ENCODE data around the gene JHY.

Gene JHY

GRCh38 chr11:122902951-122903350, 20.4 kb downstream of the JHY start:
- no peak overlapping the region for H4K91ac ChIP-seq (ENCODE audit: low read length)
- no peak overlapping the region for H2BK15ac ChIP-seq (ENCODE audit: low read depth, poor library complexity, severe bottlenecking)
- DNase-seq = no peak
- no peak overlapping the region for H2BK12ac ChIP-seq (ENCODE audit: low read length in 2 of 2)
- H4K8ac ChIP-seq (ENCODE audit: low read length) = no peak overlapping the region
- H3K4ac ChIP-seq (ENCODE audit: low read depth in 1 of 2, low read length in 2 of 2) = no peak overlapping the region
- H2BK5ac ChIP-seq (ENCODE audit: low read depth, low read length, poor library complexity, severe bottlenecking) = no peak overlapping the region
- H3K18ac ChIP-seq (ENCODE audit: low read depth in 1 of 2, low read length in 2 of 2) = no peak overlapping the region
- no peak overlapping the region for H3K27ac ChIP-seq (ENCODE audit: low read length, poor library complexity, severe bottlenecking)
- H3K79me1 ChIP-seq (replicated peaks; ENCODE audit: low read length, poor library complexity, severe bottlenecking) = no peaks in the 10 kb centered on the region
- H2BK120ac ChIP-seq (ENCODE audit: low read depth, low read length) = no peak overlapping the region
- H3K36me3 ChIP-seq (ENCODE audit: control insufficient read depth in 1 of 2, insufficient read depth in 2 of 2, low read depth in 1 of 2, low read length in 2 of 2) = peaks cover 4 to 5% of the 10 kb centered on the region in 2 experiments
- H3K9me3 ChIP-seq (ENCODE audit: control insufficient read depth, low read length) = no peaks in the 10 kb centered on the region
- H3K4me1 ChIP-seq (ENCODE audit: control insufficient read depth, insufficient read depth, low read depth, low read length) = no peaks in the 10 kb centered on the region
- no peak overlapping the region for H3K4me2 ChIP-seq (ENCODE audit: low read length, poor library complexity, severe bottlenecking)
- no peak overlapping the region for H3K4me3 ChIP-seq (ENCODE audit: insufficient read depth in 1 of 2, low read depth in 1 of 2, low read length in 2 of 2)
- H2AK5ac ChIP-seq (ENCODE audit: low read length, severe bottlenecking) = no peak overlapping the region
- H3K23ac ChIP-seq (ENCODE audit: low read length in 2 of 2) = no peak overlapping the region
- no peak overlapping the region for H2AFZ ChIP-seq (ENCODE audit: low read depth, low read length)
- no peak overlapping the region for H3K9ac ChIP-seq (ENCODE audit: low read length)
- H3K27me3 ChIP-seq (ENCODE audit: control insufficient read depth in 1 of 2, insufficient read depth in 1 of 2, low read length in 2 of 2) = no peaks in the 10 kb centered on the region
- H3K14ac ChIP-seq (ENCODE audit: low read length in 2 of 2) = no peak overlapping the region
- WGBS = 90% methylated on average over 2 of the region's 4 CpGs

- no peak overlapping the region for H2AFZ ChIP-seq (ENCODE audit: low read depth, low read length)
- H3K18ac ChIP-seq (ENCODE audit: low read depth in 1 of 2, low read length in 2 of 2) = no peak overlapping the region
- no peak overlapping the region for H3K4me2 ChIP-seq (ENCODE audit: low read length, poor library complexity, severe bottlenecking)
- no peak overlapping the region for H2BK5ac ChIP-seq (ENCODE audit: low read depth, low read length, poor library complexity, severe bottlenecking)
- no peak overlapping the region for H2BK15ac ChIP-seq (ENCODE audit: low read depth, poor library complexity, severe bottlenecking)
- no peak overlapping the region for H3K9ac ChIP-seq (ENCODE audit: low read length)
- H3K4me1 ChIP-seq (ENCODE audit: control insufficient read depth, insufficient read depth, low read depth, low read length) = no peaks in the 10 kb centered on the region
- H3K4ac ChIP-seq (ENCODE audit: low read depth in 1 of 2, low read length in 2 of 2) = no peak overlapping the region
- H3K79me1 ChIP-seq (replicated peaks; ENCODE audit: low read length, poor library complexity, severe bottlenecking) = no peaks in the 10 kb centered on the region
- H2BK120ac ChIP-seq (ENCODE audit: low read depth, low read length) = no peak overlapping the region
- 59% methylated on average over 3 of the region's 4 CpGs for WGBS
- no peak overlapping the region for H2BK12ac ChIP-seq (ENCODE audit: low read length in 2 of 2)
- peak; percentile 28 for DNase-seq
- no peak overlapping the region for H3K14ac ChIP-seq (ENCODE audit: low read length in 2 of 2)
- no peaks in the 10 kb centered on the region for H3K36me3 ChIP-seq (ENCODE audit: control insufficient read depth in 1 of 2, insufficient read depth in 2 of 2, low read depth in 1 of 2, low read length in 2 of 2)
- no peak overlapping the region for H3K4me3 ChIP-seq (ENCODE audit: insufficient read depth in 1 of 2, low read depth in 1 of 2, low read length in 2 of 2)
- no peaks in the 10 kb centered on the region for H3K27me3 ChIP-seq (ENCODE audit: control insufficient read depth in 1 of 2, insufficient read depth in 1 of 2, low read length in 2 of 2)
- no peak overlapping the region for H2AK5ac ChIP-seq (ENCODE audit: low read length, severe bottlenecking)
- no peaks in the 10 kb centered on the region for H3K9me3 ChIP-seq (ENCODE audit: control insufficient read depth, low read length)
- no peak overlapping the region for H4K91ac ChIP-seq (ENCODE audit: low read length)
- H3K23ac ChIP-seq (ENCODE audit: low read length in 2 of 2) = no peak overlapping the region
- H3K27ac ChIP-seq (ENCODE audit: low read length, poor library complexity, severe bottlenecking) = no peak overlapping the region
- no peak overlapping the region for H4K8ac ChIP-seq (ENCODE audit: low read length)
Observed at GRCh38 chr11:122910775-122911174, 28.2 kb downstream of the JHY start.

- Histone ChIP-seq H2AK5ac (ENCODE audit: low read length, severe bottlenecking) (no peak overlapping the region), H4K91ac (ENCODE audit: low read length) (no peak overlapping the region), H4K8ac (ENCODE audit: low read length) (no peak overlapping the region), H2BK12ac (ENCODE audit: low read length in 2 of 2) (no peak overlapping the region), H3K23ac (ENCODE audit: low read length in 2 of 2) (no peak overlapping the region), H3K4me3 (ENCODE audit: insufficient read depth in 1 of 2, low read depth in 1 of 2, low read length in 2 of 2) (no peak overlapping the region), H3K9me3 (ENCODE audit: control insufficient read depth, low read length) (no peaks in the 10 kb centered on the region), H3K27ac (ENCODE audit: low read length, poor library complexity, severe bottlenecking) (no peak overlapping the region), H3K14ac (ENCODE audit: low read length in 2 of 2) (no peak overlapping the region), H2AFZ (ENCODE audit: low read depth, low read length) (no peak overlapping the region), H3K4me1 (ENCODE audit: control insufficient read depth, insufficient read depth, low read depth, low read length) (no peaks in the 10 kb centered on the region), H3K36me3 (ENCODE audit: control insufficient read depth in 1 of 2, insufficient read depth in 2 of 2, low read depth in 1 of 2, low read length in 2 of 2) (no peaks in the 10 kb centered on the region), H3K27me3 (ENCODE audit: control insufficient read depth in 1 of 2, insufficient read depth in 1 of 2, low read length in 2 of 2) (no peaks in the 10 kb centered on the region), H3K79me1 (replicated peaks; ENCODE audit: low read length, poor library complexity, severe bottlenecking) (peaks cover 2% of the 10 kb centered on the region), H3K18ac (ENCODE audit: low read depth in 1 of 2, low read length in 2 of 2) (no peak overlapping the region), H2BK5ac (ENCODE audit: low read depth, low read length, poor library complexity, severe bottlenecking) (no peak overlapping the region), H2BK120ac (ENCODE audit: low read depth, low read length) (no peak overlapping the region), H2BK15ac (ENCODE audit: low read depth, poor library complexity, severe bottlenecking) (no peak overlapping the region), H3K4me2 (ENCODE audit: low read length, poor library complexity, severe bottlenecking) (no peak overlapping the region), H3K4ac (ENCODE audit: low read depth in 1 of 2, low read length in 2 of 2) (no peak overlapping the region), H3K9ac (ENCODE audit: low read length) (no peak overlapping the region)
- DNase-seq = no peak
- WGBS = 100% methylated on average over 1 of the region's 1 CpG
Observed at GRCh38 chr11:122917311-122917710, 34.8 kb downstream of the JHY start.

GRCh38 chr11:122918734-122919133, 36.2 kb downstream of the JHY start:
- H3K23ac ChIP-seq (ENCODE audit: low read length in 2 of 2) = no peak overlapping the region
- no peak overlapping the region for H2AFZ ChIP-seq (ENCODE audit: low read depth, low read length)
- no peak overlapping the region for H2AK5ac ChIP-seq (ENCODE audit: low read length, severe bottlenecking)
- H3K18ac ChIP-seq (ENCODE audit: low read depth in 1 of 2, low read length in 2 of 2) = no peak overlapping the region
- H3K27me3 ChIP-seq (ENCODE audit: control insufficient read depth in 1 of 2, insufficient read depth in 1 of 2, low read length in 2 of 2) = no peaks in the 10 kb centered on the region
- 86% methylated on average over 7 of the region's 7 CpGs for WGBS
- H3K4me2 ChIP-seq (ENCODE audit: low read length, poor library complexity, severe bottlenecking) = no peak overlapping the region
- H3K36me3 ChIP-seq (ENCODE audit: control insufficient read depth in 1 of 2, insufficient read depth in 2 of 2, low read depth in 1 of 2, low read length in 2 of 2) = no peaks in the 10 kb centered on the region
- H4K91ac ChIP-seq (ENCODE audit: low read length) = no peak overlapping the region
- no peaks in the 10 kb centered on the region for H3K4me1 ChIP-seq (ENCODE audit: control insufficient read depth, insufficient read depth, low read depth, low read length)
- DNase-seq = no peak
- no peak overlapping the region for H3K14ac ChIP-seq (ENCODE audit: low read length in 2 of 2)
- no peak overlapping the region for H3K4ac ChIP-seq (ENCODE audit: low read depth in 1 of 2, low read length in 2 of 2)
- no peak overlapping the region for H3K9ac ChIP-seq (ENCODE audit: low read length)
- no peak overlapping the region for H2BK5ac ChIP-seq (ENCODE audit: low read depth, low read length, poor library complexity, severe bottlenecking)
- H3K9me3 ChIP-seq (ENCODE audit: control insufficient read depth, low read length) = no peaks in the 10 kb centered on the region
- H3K4me3 ChIP-seq (ENCODE audit: insufficient read depth in 1 of 2, low read depth in 1 of 2, low read length in 2 of 2) = no peak overlapping the region
- H3K79me1 ChIP-seq (replicated peaks; ENCODE audit: low read length, poor library complexity, severe bottlenecking) = peaks cover 2% of the 10 kb centered on the region
- H3K27ac ChIP-seq (ENCODE audit: low read length, poor library complexity, severe bottlenecking) = no peak overlapping the region
- no peak overlapping the region for H2BK12ac ChIP-seq (ENCODE audit: low read length in 2 of 2)
- no peak overlapping the region for H2BK15ac ChIP-seq (ENCODE audit: low read depth, poor library complexity, severe bottlenecking)
- H2BK120ac ChIP-seq (ENCODE audit: low read depth, low read length) = no peak overlapping the region
- H4K8ac ChIP-seq (ENCODE audit: low read length) = no peak overlapping the region
